ENCODE measurements around the gene ZHX3.

DNA sequence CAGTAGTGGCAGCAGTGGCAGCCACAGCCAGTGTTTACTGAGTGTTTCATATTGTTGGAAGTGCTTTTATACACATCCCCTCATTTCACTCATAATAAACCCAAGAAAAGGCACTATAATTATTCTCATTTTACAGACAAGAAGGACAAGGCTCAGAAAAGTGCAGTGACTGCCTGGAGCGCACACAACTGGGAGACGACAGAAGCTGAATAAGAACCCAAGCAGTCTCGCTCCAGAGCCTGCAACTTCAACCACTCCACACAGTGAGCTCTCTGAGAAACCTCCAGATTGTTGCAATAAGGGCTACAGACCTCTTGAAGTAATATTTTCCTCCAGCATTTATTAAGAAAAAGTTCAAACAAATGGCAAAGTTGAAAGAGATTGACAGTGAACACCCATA is 103.3 kb downstream of the ZHX3 start:
- TF ChIP-seq, protein P1, sequence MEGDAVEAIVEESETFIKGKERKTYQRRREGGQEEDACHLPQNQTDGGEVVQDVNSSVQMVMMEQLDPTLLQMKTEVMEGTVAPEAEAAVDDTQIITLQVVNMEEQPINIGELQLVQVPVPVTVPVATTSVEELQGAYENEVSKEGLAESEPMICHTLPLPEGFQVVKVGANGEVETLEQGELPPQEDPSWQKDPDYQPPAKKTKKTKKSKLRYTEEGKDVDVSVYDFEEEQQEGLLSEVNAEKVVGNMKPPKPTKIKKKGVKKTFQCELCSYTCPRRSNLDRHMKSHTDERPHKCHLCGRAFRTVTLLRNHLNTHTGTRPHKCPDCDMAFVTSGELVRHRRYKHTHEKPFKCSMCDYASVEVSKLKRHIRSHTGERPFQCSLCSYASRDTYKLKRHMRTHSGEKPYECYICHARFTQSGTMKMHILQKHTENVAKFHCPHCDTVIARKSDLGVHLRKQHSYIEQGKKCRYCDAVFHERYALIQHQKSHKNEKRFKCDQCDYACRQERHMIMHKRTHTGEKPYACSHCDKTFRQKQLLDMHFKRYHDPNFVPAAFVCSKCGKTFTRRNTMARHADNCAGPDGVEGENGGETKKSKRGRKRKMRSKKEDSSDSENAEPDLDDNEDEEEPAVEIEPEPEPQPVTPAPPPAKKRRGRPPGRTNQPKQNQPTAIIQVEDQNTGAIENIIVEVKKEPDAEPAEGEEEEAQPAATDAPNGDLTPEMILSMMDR (IDR thresholded peaks at IDR 0.05; ENCODE audit: low read depth, low read length): no peak
- TF ChIP-seq MYC (IDR thresholded peaks at IDR 0.05; ENCODE audit: low read depth, low read length): no peak
- no peak for TF ChIP-seq POLR2A (IDR thresholded peaks at IDR 0.05; ENCODE audit: extremely low read depth, insufficient read length)
